GM12872 (cell line): Measurements from ENCODE around the gene CARMIL1.

ENCODE experiments used
- CTCF ChIP-seq: IDR thresholded peaks from 3 replicates; pipeline ENCODE4 v1.5.1; 2011; ENCODE audit warnings: low read depth, mild to moderate bottlenecking, low read length, moderate library complexity; ENCODE audit not compliant: insufficient read depth

The CARMIL1 gene

GRCh38 chr6:25481267-25481666 lies 202.1 kb downstream of the CARMIL1 start:
- TF ChIP-seq CTCF: no peak

GRCh38 chr6:25482996-25483395 lies 203.8 kb downstream of the CARMIL1 start:
- TF ChIP-seq CTCF: no peak

GRCh38 chr6:25483943-25484342 lies 204.8 kb downstream of the CARMIL1 start:
- no peak for TF ChIP-seq CTCF

GRCh38 chr6:25484900-25485299 lies 205.7 kb downstream of the CARMIL1 start:
- no peak for TF ChIP-seq CTCF

GRCh38 chr6:25485821-25486534 lies 206.8 kb downstream of the CARMIL1 start:
- no peak for TF ChIP-seq CTCF

GRCh38 chr6:25486550-25486949 lies 207.4 kb downstream of the CARMIL1 start:
- no peak for TF ChIP-seq CTCF

- TF ChIP-seq CTCF: no peak
Observed at GRCh38 chr6:25487012-25487411, 207.8 kb downstream of the CARMIL1 start.
